ENCODE data around the gene NUDT1.

- TF ChIP-seq ZNF121 (tag by site-specific recombination; IDR thresholded peaks at IDR 0.05), result no peak
- TF ChIP-seq CTCF (tag by site-specific recombination; IDR thresholded peaks at IDR 0.05), result no peak
- TF ChIP-seq ZNF561 (tag by site-specific recombination; IDR thresholded peaks at IDR 0.05; ENCODE audit: borderline replicate concordance), result no peak
- TF ChIP-seq ZNF302 (tag by site-specific recombination; IDR thresholded peaks at IDR 0.05; ENCODE audit: low read depth), result no peak
- no peak for TF ChIP-seq ZNF239 (tag by site-specific recombination; IDR thresholded peaks at IDR 0.05)
- no peak for TF ChIP-seq ZBTB26 (tag by site-specific recombination; optimal IDR thresholded peaks at IDR 0.05)
- TF ChIP-seq GLI2 (tag by site-specific recombination; IDR thresholded peaks at IDR 0.05; ENCODE audit: borderline replicate concordance, low read depth), result no peak
- no peak for TF ChIP-seq SP3 (tag by site-specific recombination; IDR thresholded peaks at IDR 0.05)
Measured at GRCh38 chr7:2248984-2249694, 7.1 kb downstream of the NUDT1 start.

Measured in HEK293 (cell line).